ENCODE data around the gene CRISPLD2.
"Not testable (repeated sequence)": the region's sequence is repeated elsewhere in the genome, so short reads cannot be mapped to it uniquely, and the experiment has no call there.

CRISPLD2 gene

GRCh38 chr16:84930298-84931106 is 110.7 kb downstream of the CRISPLD2 start:
- no peak for DNase-seq (ENCODE audit: low spot score)

GRCh38 chr16:84931107-84931494 is 111.3 kb downstream of the CRISPLD2 start:
- no peak for DNase-seq (ENCODE audit: low spot score)

- DNase-seq (ENCODE audit: low spot score) = no peak
Measured at GRCh38 chr16:84931506-84931905, 111.7 kb downstream of the CRISPLD2 start.

GRCh38 chr16:84932681-84933080 is 112.9 kb downstream of the CRISPLD2 start:
- DNase-seq (ENCODE audit: low spot score) = no peak

GRCh38 chr16:84933774-84934631 is 114.2 kb downstream of the CRISPLD2 start:
- DNase-seq (ENCODE audit: low spot score) = no peak

GRCh38 chr16:84937196-84938005 is 117.6 kb downstream of the CRISPLD2 start:
- DNase-seq (ENCODE audit: low spot score) = no peak

- DNase-seq (ENCODE audit: low spot score) = not testable (repeated sequence)
Measured at GRCh38 chr16:84938616-84939015, 118.8 kb downstream of the CRISPLD2 start.

- DNase-seq (ENCODE audit: low spot score) = no peak
Measured at GRCh38 chr16:84940670-84941551, 121.1 kb downstream of the CRISPLD2 start.

- DNase-seq (ENCODE audit: low spot score) = no peak
Measured at GRCh38 chr16:84941921-84942320, 122.1 kb downstream of the CRISPLD2 start.

- no peak for DNase-seq (ENCODE audit: low spot score)
Measured at GRCh38 chr16:84942786-84943185, 123.0 kb downstream of the CRISPLD2 start.

- no peak for DNase-seq (ENCODE audit: low spot score)
Measured at GRCh38 chr16:84943620-84944019, 123.8 kb downstream of the CRISPLD2 start.

GRCh38 chr16:84947022-84947421 is 127.2 kb downstream of the CRISPLD2 start:
- DNase-seq (ENCODE audit: low spot score) = no peak

GRCh38 chr16:84947996-84948850 is 128.4 kb downstream of the CRISPLD2 start:
- no peak for DNase-seq (ENCODE audit: low spot score)

GRCh38 chr16:84948851-84949610 is 129.2 kb downstream of the CRISPLD2 start:
- DNase-seq (ENCODE audit: low spot score) = no peak

- no peak for DNase-seq (ENCODE audit: low spot score)
Measured at GRCh38 chr16:84949772-84950436, 130.1 kb downstream of the CRISPLD2 start.

- no peak for DNase-seq (ENCODE audit: low spot score)
Measured at GRCh38 chr16:84950906-84951305, 131.1 kb downstream of the CRISPLD2 start.

GRCh38 chr16:84952335-84953189 is 132.8 kb downstream of the CRISPLD2 start:
- peak; percentile 73 for DNase-seq (ENCODE audit: low spot score)

GRCh38 chr16:84953190-84953746 is 133.5 kb downstream of the CRISPLD2 start:
- DNase-seq (ENCODE audit: low spot score) = no peak

Measured in kidney capillary endothelial cell (primary cell).